ENCODE data around the gene GAGE10. TPM values are rescaled to one million over a fixed set of nuclear protein-coding genes. Genes with fewer than 3 reads are reported as not detected.

The GAGE10 gene
- total and polyA plus RNA-seq, 2 of the 4 experiments (the other 2 are of a cell fraction), result not detected

GRCh38 chrX:49257846-49258748 lies 45.3 kb upstream of the GAGE10 start (continued):
- TF ChIP-seq CTCF (conservative IDR thresholded peaks at IDR 0.05; ENCODE audit: low read depth, low read length), result no peak

GRCh38 chrX:49258749-49259124 lies 44.7 kb upstream of the GAGE10 start:
- Histone ChIP-seq H2AK5ac (ENCODE audit: low read depth, low read length) (no peak overlapping the region), H2BK5ac (ENCODE audit: low read depth, low read length, poor library complexity, severe bottlenecking) (no peak overlapping the region), H3K9me3 (ENCODE audit: control insufficient read depth, insufficient read depth, low read length) (peaks cover 1% of the 10 kb centered on the region; the same call in 1 of the 2 replicates), H3K9ac (ENCODE audit: low read depth, low read length) (no peak overlapping the region), H3K79me1 (ENCODE audit: low read depth in 1 of 2, low read length in 2 of 2) (no peaks in the 10 kb centered on the region), H2AFZ (replicated peaks; ENCODE audit: low read length, poor library complexity) (no peak overlapping the region), H3K4me3 (ENCODE audit: insufficient read depth, low read depth, low read length) (no peak overlapping the region), H3K4me2 (ENCODE audit: low read depth, low read length) (no peak overlapping the region), H3K9me1 (ENCODE audit: insufficient read depth, low read length) (no peaks in the 10 kb centered on the region), H3K4ac (ENCODE audit: low read depth, low read length) (no peak overlapping the region), H2BK15ac (ENCODE audit: low read depth, low read length) (no peak overlapping the region), H2AK9ac (replicated peaks; ENCODE audit: low read depth, low read length, poor library complexity) (no peak overlapping the region), H4K8ac (ENCODE audit: low read depth in 2 of 2, low read length in 2 of 2) (no peak overlapping the region), H3K23ac (ENCODE audit: low read depth, low read length) (no peak overlapping the region), H2BK120ac (ENCODE audit: low read depth, low read length) (no peak overlapping the region), H4K5ac (ENCODE audit: low read depth, low read length) (no peak overlapping the region), H3K4me1 (ENCODE audit: control insufficient read depth, insufficient read depth, low read length) (no peaks in the 10 kb centered on the region), H3K56ac (ENCODE audit: extremely low read depth, insufficient read depth, low read length) (no peak overlapping the region), H2BK20ac (ENCODE audit: low read depth, low read length) (no peak overlapping the region), H3K14ac (replicated peaks; ENCODE audit: low read depth, low read length) (no peak overlapping the region), H3K18ac (ENCODE audit: low read depth, low read length) (no peak overlapping the region), H3K36me3 (ENCODE audit: control insufficient read depth, insufficient read depth, low read length) (no peaks in the 10 kb centered on the region), H3K27ac (ENCODE audit: insufficient read depth, low read length) (no peak overlapping the region), H4K91ac (ENCODE audit: insufficient read depth, low read depth, low read length) (no peak overlapping the region), H3K27me3 (ENCODE audit: control insufficient read depth, insufficient read depth, low read length) (peaks cover 5% of the 10 kb centered on the region; the same call in 1 of the 2 replicates), H4K20me1 (ENCODE audit: insufficient read depth, low read length) (no peaks in the 10 kb centered on the region)
- no peak for DNase-seq
- ATAC-seq (ENCODE audit: low read depth), result no peak
- ChIA-PET POLR2A (ENCODE audit: unreplicated experiment) (no interaction called here), CTCF (no interaction called here)
- 68% methylated on average over 3 of the region's 5 CpGs; no CpG with 5 or more reads in 1 of the 2 experiments for WGBS, 2 experiments (ENCODE audit: extremely low coverage in 2 of 2, insufficient read length in 1 of 2)
- in situ Hi-C loops (cut with MboI; ENCODE audit: low sequenced_read_pairs) (no loop called here), intact Hi-C loops (cut with micrococcal nuclease) (no loop called here), dilution Hi-C loops (cut with HindIII; ENCODE audit: low sequenced_read_pairs, unreplicated experiment) (no loop called here)
- no TSS peak for BruUV-seq (replicated peaks)
- TF ChIP-seq RAD21 (IDR thresholded peaks at IDR 0.05; ENCODE audit: low read length) (no peak), RCOR1 (IDR thresholded peaks at IDR 0.05; ENCODE audit: insufficient replicate concordance, low read length) (no peak), MXI1 (IDR thresholded peaks at IDR 0.05; ENCODE audit: borderline replicate concordance, low read depth, low read length) (no peak), CTCF (conservative IDR thresholded peaks at IDR 0.05; ENCODE audit: low read depth, low read length) (no peak), POLR2A (IDR thresholded peaks at IDR 0.05; ENCODE audit: low read depth, low read length) (no peak), RFX5 (IDR thresholded peaks at IDR 0.05; ENCODE audit: low read depth, low read length) (no peak), CHD1 (IDR thresholded peaks at IDR 0.05; ENCODE audit: low read depth, low read length) (no peak), MAFK (IDR thresholded peaks at IDR 0.05; ENCODE audit: low read depth, low read length) (no peak), BHLHE40 (IDR thresholded peaks at IDR 0.05; ENCODE audit: low read depth, low read length) (no peak), SMC3 (IDR thresholded peaks at IDR 0.05; ENCODE audit: low read depth, low read length) (no peak), MAZ (IDR thresholded peaks at IDR 0.05; ENCODE audit: borderline replicate concordance, low read depth, low read length) (no peak)

Measured in IMR-90 (cell line).